HG03095 (cell line): ENCODE measurements around the gene PPL.

Experiments
- ATAC-seq: cut with Tn5 transposase; IDR thresholded peaks from one replicate; pipeline ENCODE4 v1.9.1; 2021; ENCODE audit warnings: moderate library complexity; ENCODE audit not compliant: unreplicated experiment

PPL gene

DNA sequence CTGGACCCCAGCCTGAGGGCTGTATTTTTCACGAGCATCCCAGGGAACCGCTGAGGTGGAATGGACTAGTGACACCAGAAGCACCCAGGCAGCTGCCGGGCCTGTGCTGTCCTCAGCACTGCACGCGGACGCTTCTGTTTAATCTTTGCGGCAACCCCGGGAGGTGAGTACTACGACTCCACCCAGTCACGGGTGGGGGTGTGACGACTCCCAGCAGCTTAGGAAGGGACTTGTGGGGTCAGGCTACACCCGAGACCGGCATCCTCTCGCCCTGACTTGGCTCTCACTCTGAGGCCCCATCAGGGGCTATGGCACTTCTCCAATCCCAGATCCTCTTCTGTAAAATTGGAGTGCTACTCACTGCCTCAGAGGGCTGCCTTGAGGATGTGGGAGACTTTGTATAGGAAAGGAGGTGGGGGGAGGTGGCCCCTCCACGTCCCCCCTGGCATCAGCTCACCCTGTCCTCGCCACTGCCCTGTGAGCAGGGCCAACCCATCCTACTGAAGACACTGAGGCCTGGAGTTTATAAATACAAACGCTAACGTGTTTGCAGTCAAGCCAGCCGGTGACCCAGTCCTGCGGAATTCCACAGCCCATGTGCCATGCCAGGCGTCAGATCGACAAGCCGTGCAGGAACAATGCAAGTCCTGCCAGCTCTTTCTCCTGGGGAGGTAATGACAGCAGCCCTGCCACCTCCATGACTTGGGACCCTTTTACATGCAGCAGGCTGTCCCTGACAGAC, 44.4 kb downstream of the PPL start:
- no peak for ATAC-seq

- ATAC-seq = no peak
These were observed 45.1 kb downstream of the PPL start for GRCh38 chr16:4891886-4892216.

DNA sequence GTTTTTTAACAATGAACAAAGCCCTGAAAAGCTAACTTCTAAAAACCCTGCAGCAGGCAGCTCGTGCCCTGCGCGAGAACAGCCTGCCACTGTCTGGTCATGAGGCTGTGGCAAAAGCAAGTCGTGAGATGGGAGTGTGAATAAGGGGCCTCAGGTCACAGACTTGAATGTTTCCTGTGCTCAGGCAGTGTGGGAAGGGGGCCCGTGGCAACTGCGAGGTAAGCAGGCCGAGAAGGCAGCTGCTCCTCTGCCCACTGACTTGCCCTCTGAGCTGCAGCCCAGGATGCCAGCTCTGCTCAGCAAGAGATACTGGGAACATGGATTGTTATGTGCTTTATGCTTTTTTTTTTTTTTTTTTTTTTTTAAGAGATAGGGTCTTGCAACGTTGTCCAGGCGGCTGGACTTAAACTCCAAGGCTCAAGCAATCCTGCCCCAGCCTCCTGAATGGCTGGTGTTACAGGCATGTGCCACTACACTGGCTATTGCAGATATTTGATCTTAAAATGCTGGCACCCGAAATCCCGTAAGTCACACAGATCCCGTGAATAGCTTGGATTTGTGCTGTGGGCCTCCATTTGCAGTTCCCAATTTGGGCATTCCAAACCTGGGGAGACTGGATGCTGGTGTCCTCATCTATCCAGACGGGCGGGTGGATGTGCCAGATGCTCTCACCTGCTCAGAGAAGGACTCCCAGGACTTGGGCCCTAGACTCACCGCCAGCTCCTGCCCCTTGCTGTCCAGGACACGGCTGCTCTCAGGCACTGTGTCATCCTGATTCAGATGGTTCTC, 45.7 kb downstream of the PPL start:
- no peak for ATAC-seq

DNA sequence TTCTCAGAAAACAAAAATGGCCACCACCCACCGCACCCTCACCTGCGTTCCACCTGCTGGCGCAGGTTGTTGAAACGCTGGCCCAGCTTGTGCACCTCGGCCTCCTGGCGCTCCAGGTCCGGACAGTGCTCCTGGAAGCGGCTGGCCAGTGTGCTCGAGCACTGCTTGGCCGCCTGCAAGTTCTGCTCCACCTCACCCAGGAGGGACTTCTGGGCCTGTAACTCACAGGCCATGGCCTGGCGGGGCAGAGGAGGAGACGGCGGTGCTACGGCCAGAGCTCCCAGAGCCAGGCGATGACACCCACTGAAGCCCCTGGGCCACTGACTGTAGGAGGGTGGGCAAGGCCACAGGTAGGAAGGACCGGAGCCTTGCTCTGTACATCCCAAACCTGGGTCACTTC, 46.3 kb downstream of the PPL start:
- ATAC-seq = no peak

GRCh38 chr16:4890026-4890425, 46.9 kb downstream of the PPL start:
- ATAC-seq = no peak

DNA sequence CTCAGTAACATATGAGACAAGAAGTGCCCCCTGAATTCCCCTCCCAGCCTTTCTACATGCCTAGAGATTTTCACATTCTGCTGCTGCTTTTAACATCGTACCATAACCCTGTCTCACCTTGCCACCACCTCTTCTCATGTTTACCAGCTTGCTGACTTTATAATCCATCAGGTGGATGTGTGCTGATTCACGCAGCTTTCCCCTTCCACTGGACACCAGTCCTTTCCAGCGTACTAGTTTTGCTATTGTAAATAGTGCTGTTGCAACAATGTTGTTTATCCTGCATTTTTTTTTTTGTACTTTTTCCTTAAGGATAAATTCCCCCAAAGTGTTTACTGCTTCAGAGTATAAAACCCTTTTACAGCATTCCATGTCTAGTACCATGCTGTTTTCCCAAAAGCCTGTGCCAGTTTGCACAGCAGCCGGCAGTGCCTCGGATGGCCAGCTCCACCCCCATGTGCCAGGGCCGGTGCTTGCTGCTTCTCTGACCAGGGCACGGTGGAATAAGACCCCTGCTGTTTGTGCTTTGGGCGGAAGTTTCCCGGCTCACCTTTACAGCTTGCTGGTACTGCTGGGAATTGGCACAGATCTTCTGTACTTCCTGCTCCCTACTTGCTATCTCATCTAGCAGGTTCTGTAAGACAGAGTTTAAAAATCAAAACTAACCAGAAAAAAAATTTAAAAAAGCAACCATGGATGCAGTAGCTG, 48.4 kb downstream of the PPL start:
- no peak for ATAC-seq

DNA sequence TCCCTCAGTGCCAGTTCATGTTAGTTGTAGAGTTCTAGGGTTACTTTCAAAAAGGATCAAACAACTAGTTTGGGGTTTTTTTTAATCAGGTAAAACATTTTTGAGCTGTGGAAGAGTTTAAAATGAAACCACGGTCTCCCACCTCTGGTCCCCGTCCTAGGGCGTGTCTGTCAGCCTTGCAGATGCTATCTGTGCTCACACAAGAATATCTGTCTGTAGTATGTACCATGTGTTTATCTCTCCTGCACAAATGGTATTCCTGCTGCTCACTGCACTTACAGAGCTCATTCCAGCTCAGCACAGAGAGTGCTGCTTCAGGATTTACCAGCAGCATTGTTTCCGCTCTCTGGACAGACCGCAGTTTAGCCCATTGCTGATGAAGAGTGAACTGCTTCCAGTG, 50.8 kb downstream of the PPL start:
- ATAC-seq = no peak

GRCh38 chr16:4884972-4885874, 51.7 kb downstream of the PPL start:
- ATAC-seq = no peak

DNA sequence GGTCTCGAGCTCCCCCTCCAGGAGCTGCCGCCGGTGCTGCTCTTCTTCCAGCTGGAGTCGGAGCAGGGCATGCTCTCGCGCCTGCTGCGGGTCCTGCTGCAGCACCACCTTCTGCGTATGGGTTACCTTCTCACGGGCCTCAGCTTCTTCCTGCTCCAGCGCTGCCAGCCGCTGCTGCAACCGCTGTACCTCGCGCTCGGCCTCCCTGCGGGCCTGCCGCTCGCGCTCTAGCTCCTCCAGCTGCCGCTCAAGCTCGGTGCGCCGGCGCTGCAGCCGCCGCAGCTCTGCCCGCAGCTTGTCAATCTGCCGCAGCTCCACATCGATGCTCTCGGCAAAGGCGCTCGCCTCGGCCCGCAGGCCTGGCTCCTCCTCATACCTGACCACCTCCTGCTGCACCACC, 52.7 kb downstream of the PPL start:
- no peak for ATAC-seq

DNA sequence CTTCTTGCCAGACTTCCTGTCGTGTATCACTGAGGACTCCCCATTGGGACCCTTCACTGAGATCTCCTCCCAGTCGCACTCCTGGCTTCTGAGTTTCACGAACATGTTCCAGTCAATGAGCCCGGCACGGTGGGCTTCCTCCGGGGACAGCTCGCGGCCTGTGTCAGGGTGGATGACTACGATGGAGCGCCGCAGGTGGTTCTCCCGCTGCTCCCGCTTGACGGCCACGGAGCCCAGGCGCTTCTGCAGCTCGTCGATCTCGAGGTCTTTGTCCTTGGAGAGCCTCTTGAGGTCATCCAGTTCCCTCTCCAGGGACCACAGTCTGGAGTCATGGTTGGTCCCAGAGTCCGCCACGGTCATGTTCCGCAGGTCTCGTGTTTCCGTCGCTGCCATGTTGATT, 53.4 kb downstream of the PPL start:
- ATAC-seq = no peak

GRCh38 chr16:4882633-4883285, 54.2 kb downstream of the PPL start:
- ATAC-seq = no peak

- ATAC-seq = no peak
These were observed 54.8 kb downstream of the PPL start for GRCh38 chr16:4882000-4882632.

DNA sequence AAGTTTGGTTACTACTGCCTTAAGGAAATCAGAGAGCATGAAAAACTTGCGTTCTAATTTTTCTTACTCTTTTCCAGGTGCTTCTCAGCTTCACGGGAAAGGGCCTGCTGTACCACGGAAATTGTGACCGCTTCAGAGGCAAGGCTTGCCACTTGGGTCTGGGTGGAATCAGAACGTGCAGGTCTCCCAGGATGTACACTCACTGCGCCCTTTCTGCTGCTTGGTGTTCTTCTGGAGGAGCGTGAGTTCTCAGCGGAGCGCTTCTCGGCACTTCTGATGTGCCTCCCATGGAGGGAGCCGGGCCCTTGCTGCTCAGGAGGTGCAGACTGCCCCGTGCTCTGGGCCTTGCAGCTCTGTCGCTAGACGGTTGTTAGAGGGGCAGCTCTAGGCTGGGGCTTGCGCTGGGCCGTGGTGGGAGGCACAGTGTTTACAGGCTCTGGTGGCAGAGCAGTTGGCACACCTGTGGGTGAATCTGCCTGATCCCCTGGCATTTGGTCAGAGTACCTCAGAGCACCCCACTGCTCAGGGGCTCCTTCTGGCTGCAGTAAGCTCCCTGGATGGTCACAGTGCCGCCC, 56.9 kb downstream of the PPL start:
- ATAC-seq = no peak

- no peak for ATAC-seq
These were observed 57.9 kb downstream of the PPL start for GRCh38 chr16:4879049-4879448.

DNA sequence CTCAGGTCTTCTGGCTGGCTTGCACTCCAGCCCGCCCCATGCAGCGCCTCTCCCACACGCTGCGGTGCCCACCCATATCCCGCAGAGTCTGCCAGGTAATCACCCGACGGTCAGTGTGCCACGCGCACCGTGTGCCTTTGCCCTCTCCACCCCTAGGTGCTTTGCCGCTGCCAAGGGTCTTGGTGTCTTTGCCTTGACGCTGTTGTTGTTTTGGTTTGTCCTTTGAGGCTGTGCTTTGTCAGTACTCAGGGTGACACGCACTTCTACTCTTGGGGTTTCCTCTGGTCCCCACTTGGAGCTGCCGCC, 59.6 kb downstream of the PPL start:
- ATAC-seq = no peak

DNA sequence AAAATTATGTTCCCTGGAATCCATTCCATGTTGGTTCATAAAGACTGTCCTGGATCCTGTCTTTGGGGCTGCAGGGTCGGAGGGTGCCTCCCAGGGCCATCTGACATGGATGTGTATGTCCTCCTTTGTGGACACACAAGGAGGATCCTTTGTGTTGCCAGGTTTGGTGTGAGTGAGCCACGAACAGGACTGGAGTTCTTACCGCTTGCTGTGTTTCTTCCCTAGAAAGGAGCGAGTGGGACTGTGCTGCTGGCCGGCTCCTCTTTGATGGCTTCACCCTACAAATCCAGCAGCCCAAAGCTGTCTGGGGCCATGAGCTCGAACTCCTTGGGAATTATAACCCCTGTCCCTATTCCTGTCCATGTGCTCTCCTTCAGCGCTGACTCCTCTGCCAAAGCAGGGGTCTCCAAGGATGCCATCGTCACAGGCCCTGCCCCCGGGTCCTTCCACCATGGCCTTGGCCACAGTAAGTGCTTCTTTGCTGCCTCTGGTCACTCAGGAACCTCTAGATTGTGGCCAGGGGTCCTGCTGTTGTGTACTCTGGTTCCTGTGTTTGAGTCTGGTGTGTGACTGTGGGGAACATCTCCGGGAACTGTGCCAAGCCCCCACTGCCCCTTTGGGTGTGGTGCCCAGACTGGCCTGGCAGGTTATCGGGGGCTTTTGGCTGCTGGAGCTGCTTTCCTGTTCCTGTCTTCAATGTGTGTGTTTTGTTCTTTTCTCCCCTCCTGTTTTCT, 60.1 kb downstream of the PPL start:
- ATAC-seq = no peak

GRCh38 chr16:4874666-4875065, 62.3 kb downstream of the PPL start:
- no peak for ATAC-seq

- ATAC-seq = no peak
These were observed 63.9 kb downstream of the PPL start for GRCh38 chr16:4873091-4873490.

DNA sequence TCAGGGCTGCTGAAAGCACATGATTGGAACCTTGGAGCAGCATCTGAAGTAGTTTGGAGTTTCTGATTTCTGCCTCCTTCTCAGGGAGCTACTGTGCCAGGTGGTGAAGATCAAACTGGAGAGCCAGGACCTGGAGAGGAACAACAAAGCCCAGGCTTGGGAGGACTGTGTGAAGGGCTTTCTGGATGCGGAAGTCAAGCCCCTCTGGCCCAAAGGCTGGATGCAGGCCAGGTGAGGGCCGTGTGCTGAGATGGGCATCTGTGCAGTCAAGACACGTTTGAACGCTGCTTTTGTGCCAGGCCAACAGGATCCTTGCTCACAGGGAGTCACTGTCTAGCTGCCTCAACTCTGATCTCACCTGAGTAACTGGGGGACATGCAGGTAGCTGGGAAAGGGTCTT, 65.9 kb downstream of the PPL start:
- no peak for ATAC-seq
